Left forelimb (tissue), 1 donor: Measurements from ENCODE around the gene LCN6.
"Not testable (repeated sequence)": the region's sequence is repeated elsewhere in the genome, so short reads cannot be mapped to it uniquely, and the experiment has no call there.

Experiments
- DNase-seq: peaks from one replicate; pipeline ENCODE4 v3.0.0-alpha.2; 2018; ENCODE audit warnings: low spot score

LCN6 gene

DNA sequence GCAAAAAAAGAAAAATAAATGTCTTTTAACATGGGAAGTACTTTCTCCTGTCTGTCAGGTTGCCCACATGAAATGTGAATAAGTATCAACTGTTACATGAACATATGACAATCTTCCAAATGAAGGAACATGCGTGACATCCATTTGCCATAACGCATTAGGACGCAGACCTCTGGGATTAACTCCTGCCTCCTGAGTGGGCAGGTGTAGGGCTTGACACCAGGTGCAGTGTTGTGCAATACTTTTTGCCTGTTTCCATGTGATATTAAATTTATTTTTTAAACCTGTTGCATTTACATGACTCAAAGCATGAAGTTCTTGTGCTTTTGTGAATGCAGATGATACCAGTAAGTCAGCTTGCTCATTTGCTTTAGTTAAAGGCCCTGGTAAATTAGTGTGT lies 34.1 kb upstream of the LCN6 start:
- no peak for DNase-seq

DNA sequence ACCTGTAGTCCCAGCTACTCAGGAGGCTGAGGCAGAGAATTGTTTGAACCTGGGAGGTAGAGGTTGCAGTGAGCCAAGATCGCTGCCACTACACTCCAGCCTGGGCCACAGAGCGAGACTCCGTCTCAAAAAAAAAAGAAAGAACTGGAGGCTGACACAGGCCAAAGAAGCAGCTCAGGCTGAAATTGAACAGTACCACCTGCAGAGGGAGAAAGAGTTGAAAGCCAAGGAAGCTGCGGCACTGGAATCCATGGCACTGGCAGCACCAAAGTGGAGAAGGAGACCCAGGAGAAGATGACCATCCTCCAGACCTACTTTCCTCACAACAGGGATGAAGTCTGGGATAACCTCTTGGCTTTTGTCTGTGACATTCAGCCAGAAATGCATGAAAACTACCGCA lies 31.5 kb upstream of the LCN6 start:
- no peak for DNase-seq

DNA sequence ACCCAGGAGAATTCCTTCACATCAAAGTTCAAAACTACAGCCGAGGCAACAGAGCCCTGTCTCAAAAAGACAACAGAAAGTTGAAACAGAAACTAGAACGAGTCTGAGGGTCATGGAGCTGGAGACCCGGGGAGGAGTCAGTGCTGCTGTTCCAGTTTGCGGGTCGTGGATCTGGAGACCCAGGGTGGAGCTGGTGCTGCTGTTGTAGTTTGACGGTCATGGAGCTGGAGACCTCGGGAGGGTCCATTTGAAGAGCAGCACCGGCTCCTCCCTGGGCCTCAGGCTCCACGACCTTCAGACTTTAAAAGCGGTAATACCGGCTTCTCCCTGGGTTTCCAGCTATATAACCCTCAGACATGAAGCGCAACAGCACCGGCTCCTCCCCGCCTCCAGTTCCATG lies 29.0 kb upstream of the LCN6 start:
- no peak for DNase-seq

DNA sequence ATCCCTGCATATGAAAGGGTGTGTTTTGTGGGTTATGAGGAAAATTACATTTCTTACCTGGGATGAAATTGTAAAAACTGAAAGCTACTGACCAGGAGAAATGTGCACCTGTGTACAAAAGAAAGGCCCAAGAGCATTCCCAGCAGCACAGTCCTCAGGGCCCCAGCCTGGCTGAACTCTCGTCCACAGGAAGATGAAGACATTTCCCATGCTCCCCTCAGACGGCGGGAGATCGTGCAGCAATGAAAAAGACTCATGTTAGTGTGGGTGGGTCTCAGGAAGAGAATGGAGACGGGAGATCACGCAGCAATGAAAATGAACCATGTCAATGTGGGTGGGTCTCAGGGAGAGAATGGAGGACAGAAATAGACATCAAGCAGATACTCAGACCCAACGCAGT lies 28.6 kb upstream of the LCN6 start:
- DNase-seq: no peak

DNA sequence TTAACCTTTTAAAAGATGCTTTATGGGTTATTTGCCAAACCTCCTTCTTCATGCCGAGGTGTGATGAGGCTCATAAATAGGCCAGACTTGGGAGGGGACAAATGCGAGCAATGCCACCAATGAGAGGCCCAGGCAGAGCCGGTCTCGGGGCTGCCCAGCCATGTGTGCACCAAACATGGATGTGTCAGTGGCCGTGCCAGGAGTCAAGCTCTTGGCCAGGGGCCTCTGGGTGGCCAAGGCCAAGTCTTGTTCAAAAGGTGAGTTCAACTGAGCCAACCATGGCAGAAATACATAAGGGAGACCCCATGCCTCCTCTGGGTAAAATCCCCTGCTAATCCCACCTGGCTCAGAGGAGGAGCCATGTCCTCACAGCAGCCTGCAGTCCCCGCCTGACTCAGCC lies 26.9 kb upstream of the LCN6 start:
- no peak for DNase-seq

GRCh38 chr9:136774416-136775045 lies 26.2 kb upstream of the LCN6 start:
- no peak for DNase-seq

DNA sequence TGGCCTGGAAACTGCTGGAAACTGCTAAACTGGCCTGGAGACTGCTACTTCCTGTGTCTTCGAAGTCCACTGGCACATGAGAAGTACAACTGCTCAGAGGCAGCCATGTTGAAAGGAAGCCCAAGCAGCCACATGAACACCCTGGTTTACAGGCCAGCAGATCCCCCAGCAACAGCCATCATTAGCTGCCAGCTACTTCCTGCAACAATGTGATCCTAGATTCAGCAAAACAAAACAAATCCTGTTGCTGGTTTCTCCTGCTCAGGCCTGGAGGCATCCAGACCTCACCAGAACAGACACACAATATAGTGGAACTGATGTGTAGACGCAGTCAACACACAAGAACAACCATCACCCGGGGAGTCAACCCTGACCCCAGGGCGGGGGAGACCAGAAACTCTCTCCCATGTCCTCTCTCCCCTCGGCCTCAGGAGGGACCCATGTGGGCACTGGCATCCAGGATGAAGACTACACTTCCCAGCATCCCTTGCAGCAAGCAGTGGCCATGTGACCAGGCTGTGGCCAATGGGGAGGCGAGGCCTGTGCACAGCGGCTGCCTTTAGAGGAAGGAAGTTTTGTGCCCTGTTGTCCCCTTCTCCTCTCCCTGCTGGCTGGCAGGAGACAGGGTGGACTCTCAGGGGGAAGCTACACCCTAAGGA lies 25.2 kb upstream of the LCN6 start:
- no peak for DNase-seq

GRCh38 chr9:136771907-136772415 lies 23.6 kb upstream of the LCN6 start:
- DNase-seq: no peak

DNA sequence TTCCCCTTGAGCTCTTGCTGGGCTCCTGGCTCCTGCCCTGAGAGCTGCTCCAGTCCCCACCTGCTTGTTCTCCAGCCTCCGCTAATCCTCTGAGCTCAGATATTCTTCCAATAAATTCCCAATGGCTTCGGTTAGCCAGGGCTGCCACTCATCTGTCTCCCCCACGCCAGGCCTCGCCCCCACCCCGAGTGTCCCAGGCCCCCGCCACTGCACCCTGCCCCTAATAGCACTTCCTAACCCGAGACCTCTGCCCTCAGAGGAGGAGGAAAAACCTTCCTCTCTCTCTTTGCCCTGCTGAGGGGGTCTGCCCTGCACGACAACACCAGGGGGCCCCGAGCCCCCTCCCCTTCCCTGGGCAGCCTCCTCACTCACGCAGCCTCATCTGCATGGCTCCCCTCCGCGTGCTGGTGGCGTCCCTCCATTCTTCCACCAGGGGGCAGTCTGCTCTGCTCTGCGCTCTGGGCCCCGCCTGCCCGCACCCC lies 21.4 kb upstream of the LCN6 start:
- no peak for DNase-seq

DNA sequence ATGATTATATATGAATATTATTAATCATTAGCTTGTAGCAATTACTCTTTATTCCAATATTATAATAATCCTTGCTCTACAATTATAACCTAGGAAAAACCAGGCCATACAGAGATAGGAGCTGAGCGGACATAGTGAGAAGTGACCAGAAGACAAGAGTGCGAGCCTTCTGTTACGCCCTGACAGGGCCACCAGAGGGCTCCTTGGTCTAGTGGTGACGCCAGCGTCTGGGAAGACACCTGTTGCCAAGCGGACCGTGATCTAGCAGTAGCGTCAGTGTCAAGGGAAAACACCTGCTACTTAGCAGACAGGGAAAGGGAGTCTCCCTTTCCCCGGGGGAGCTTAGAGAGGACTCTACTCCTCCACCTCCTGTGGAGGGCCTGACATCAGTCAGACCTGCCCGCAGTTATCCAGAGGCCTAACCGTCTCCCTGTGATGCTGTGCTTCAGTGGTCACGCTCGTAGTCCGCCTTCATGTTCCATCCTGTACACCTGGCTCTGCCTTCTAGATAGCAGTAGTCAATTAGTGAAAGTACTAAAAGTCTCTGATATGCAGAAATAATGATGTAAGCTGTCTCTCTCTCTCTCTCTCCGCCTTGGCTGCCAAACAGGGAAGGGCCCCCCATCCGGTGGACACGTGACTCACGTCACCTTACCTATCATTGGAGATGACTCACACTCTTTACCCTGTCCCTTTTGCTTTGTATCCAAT lies 18.2 kb upstream of the LCN6 start:
- DNase-seq: not testable (repeated sequence)

DNA sequence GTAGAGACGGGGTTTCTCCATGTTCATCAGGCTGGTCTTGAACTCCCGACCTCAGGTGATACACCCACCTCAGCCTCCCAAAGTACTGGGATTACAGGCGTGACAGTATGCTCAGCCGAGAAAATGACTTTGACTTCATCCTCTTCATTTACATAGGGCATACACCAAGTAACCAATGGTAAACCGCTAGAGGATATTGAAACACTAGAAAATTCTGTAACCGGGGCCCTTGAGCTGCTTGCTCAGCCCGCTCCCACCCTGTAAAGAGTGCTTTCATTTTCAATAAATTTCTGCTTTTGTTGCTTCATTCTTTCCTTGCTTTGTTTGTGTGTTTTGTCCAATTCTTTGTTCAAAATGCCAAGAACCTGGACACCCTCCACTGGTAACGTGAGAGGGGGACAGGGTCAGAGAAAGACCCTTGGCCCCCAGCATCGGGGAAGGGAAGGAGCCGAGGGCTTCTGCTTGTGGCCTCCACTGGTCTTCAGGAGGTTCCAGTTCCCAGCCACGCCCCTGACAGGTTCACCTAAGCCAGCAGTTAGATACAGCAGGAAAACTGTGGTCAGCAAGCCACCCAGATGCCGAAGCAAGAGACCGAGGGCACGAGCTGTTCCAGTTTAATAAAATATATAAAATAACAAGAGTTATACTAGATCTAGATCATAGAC lies 17.6 kb upstream of the LCN6 start:
- not testable (repeated sequence) for DNase-seq

DNA sequence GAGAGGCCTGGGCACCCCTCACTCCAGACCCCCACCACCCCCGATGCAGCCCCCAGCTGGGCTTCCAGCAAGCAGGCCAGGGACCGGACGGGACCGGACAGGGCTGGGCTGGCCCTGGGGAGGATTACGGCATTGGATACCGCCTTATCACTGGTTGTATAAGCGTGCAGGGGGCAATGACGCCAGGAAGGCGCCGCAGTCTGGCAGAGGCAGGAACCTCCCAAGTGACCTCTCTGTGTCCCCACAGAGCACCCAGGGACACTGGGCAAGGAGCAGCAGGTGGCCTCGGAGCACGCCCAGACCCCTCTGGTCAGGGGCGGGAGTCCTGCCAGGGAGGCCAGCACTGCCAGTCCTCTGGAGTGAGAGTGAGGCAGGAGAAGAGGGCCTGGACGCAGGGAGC lies 16.7 kb upstream of the LCN6 start:
- DNase-seq: no peak

DNA sequence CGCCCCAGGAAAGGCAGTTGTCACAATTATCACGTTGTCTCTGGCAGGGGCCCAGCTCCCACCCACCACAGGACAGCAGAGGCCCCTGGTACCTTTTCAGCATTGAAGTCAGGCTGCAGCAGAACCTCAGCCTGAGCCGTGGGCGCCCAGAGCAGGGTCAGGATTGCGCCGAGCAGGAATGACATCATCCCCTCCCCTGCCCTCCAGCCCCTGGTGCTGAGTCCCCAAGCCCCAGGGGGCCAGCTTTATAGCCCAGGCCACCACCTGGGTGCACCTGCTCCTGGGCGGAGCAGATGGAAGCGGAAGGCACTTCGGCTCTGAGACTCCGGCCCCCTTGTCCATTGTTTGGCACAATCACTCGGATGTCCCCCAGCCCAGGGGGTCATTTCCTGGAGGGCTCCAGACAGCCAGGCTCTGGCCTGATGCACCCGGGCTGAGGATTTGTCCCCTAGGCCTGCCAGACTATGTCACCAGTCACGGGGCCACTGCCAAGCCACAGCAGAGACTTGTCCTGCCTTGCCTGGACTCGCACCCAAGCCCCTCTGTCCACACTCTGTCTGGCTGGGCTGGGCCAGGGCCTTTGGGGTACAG lies 16.1 kb upstream of the LCN6 start, which contains the start of gene LCN15:
TSS of gene LCN15 (minus strand) at position 218 of the 591 bp plus-strand sequence. CDS start at position 188, 30 bp downstream.
- no peak for DNase-seq

DNA sequence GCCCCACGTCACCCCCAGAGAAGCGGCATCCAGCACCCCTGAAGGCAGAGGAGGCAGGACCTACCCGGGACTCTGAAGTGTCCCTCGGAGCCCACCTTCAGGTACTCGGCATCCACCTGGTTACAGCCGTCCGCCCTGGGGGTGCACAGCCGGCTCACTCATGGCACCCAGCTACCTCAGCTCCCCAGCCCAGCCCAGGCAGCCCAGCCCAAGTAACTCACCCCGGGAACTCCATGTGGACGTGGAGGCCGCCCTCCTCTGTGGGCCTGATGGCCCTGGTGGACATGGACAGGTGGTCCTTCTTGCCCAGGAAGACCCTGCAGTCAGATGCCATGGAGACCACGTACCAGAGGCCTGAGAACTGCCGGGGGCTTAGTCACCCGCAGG lies 15.3 kb upstream of the LCN6 start:
- DNase-seq: no peak

- DNase-seq: no peak
Measured at GRCh38 chr9:136762915-136763648, 14.8 kb upstream of the LCN6 start.

GRCh38 chr9:136762221-136762691 lies 13.9 kb upstream of the LCN6 start:
- no peak for DNase-seq

DNA sequence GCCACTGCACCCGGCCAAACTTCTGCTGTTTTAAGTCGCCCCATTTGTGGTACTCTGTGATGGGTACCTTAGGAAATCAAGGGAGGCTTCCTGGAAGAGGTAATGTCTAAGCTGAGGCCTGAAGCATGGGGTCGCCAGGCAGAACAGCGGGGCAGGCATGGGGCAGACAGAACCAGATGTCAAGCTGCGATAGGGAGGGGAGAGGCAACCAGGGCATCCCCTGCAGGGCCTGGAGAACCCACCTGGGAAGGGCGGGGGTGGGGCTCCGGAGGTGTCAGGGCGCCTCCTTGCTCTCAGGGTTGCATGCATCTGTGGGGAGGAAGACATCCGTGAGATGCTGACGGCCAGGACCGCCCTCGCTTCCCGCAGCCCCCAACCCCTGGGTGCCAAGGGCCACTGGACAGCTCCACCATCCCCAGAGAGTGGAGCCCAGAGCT lies 13.2 kb upstream of the LCN6 start:
- DNase-seq: no peak

DNA sequence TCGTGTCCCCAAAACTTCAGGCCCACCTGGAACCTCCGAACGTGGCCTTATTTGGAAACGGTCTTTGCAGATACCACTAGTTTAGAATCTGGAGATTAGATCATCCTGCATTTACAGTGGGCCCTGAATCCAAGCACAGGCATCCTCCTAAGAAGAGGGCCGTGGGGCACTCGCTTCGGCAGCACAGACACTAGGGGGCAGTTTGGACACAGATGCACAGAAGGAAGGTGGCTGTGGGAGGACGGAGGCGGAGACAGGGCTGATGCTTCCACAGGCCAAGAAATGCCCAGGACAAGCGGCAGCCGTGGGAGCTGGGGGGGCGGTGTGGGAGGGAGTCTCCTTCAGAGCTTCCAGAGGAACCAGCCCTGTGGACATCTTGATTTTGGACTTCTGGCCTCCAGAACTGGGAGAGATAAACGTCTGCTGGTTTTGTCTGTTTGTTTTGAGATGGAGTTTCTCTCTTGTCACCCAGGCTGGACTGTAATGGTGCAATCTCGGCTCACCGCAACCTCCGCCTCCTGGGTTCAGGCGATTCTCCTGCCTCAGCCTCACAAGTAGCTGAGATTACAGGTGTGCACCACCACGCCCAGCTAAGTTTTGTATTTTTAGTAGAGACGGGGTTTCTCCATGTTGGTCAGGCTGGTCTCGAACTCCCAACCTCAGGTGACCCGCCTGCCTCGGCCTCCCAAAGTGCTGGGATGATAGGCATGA lies 12.7 kb upstream of the LCN6 start:
- DNase-seq: not testable (repeated sequence)

DNA sequence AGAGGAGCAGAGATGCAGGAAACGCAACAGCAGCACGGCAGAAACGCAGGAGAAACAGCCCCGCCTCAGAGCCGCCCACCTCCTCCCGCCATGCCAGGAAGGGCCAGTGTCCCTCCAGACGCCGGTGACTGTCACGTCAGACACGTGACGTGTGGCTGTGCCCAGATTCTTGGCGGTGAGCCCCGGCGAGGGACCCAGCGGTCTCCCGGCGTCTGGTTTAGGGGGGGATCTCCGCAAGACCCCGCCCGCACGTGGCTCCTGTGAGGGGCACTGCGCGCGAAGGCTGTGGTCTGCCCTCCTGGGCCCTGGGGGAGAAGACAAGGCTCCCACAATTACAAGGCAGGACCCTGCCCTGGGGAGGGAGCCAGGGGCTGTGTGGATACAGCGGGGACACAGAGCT lies 12.1 kb upstream of the LCN6 start:
- no peak for DNase-seq
